Activated CD4-positive, alpha-beta memory T cell treated with anti-CD3 and anti-CD28 coated beads, Interleukin-2, amount 10 ng/mL, durations not matched to agents 7 days and 5 days (primary cell): Measurements from ENCODE around the gene TGIF1. TPM values are rescaled to one million over a fixed set of nuclear protein-coding genes. Genes with fewer than 3 reads are reported as not detected.

ENCODE experiments used
- CTCF ChIA-PET: fragments of 350-600 bp; sonication (Branson Sonifier 250); formaldehyde crosslinking; loops from one replicate; lab custom pipeline; 2021; ENCODE audit warnings: antibody characterized with exemption, inconsistent platforms; lab: Charles Lee
- POLR2A ChIA-PET: fragments of 350-600 bp; sonication (Branson Sonifier 250); formaldehyde crosslinking; loops from one replicate; lab custom pipeline; 2021; ENCODE audit warnings: antibody characterized with exemption; lab: Charles Lee
- DNase-seq: peaks from one replicate; pipeline ENCODE4 v3.0.0-alpha.2; 2020
- H3K27ac Mint-ChIP-seq: one replicate; pipeline ENCODE4 v1.8.0; 2021; ENCODE audit warnings: mild to moderate bottlenecking, mixed read lengths
- H3K27me3 Mint-ChIP-seq: one replicate; pipeline ENCODE4 v1.8.0; 2021; ENCODE audit warnings: mixed read lengths
- H3K36me3 Mint-ChIP-seq: one replicate; pipeline ENCODE4 v1.8.0; 2021; ENCODE audit warnings: low read depth, mixed read lengths
- H3K4me1 Mint-ChIP-seq: one replicate; pipeline ENCODE4 v1.8.0; 2021; ENCODE audit warnings: mixed read lengths
- H3K4me3 Mint-ChIP-seq: one replicate; pipeline ENCODE4 v1.8.0; 2021; ENCODE audit warnings: mild to moderate bottlenecking, mixed read lengths
- H3K9me3 Mint-ChIP-seq: one replicate; pipeline ENCODE4 v1.8.0; 2021; ENCODE audit warnings: mixed read lengths
- total RNA-seq, 2 experiments: library from RNA; stranded (reverse); gene quantifications; one replicate each; pipeline ENCODE4 v1.2.3, GENCODE V29; 2021

The TGIF1 gene
- total RNA-seq, 2 experiments from 2014 or later: 23.3 to 24.7 TPM

- Mint-ChIP-seq H3K4me1 (peaks cover 15% of the 10 kb centered on the region), H3K27me3 (peaks cover 40% of the 10 kb centered on the region), H3K4me3 (no peak overlapping the region), H3K9me3 (no peaks in the 10 kb centered on the region), H3K36me3 (no peaks in the 10 kb centered on the region), H3K27ac (no peak overlapping the region)
- no peak for DNase-seq
- CTCF ChIA-PET: interaction anchor here (0.8 to 1.6 kb wide), 3 partner anchors 41 to 171 kb away, joined by 3 to 4 read pairs (median 4); no protein-coding TSS in a partner anchor
- POLR2A ChIA-PET: no interaction called here
These were observed 45.9 kb downstream of the TGIF1 start for GRCh38 chr18:3495691-3496430.

DNA sequence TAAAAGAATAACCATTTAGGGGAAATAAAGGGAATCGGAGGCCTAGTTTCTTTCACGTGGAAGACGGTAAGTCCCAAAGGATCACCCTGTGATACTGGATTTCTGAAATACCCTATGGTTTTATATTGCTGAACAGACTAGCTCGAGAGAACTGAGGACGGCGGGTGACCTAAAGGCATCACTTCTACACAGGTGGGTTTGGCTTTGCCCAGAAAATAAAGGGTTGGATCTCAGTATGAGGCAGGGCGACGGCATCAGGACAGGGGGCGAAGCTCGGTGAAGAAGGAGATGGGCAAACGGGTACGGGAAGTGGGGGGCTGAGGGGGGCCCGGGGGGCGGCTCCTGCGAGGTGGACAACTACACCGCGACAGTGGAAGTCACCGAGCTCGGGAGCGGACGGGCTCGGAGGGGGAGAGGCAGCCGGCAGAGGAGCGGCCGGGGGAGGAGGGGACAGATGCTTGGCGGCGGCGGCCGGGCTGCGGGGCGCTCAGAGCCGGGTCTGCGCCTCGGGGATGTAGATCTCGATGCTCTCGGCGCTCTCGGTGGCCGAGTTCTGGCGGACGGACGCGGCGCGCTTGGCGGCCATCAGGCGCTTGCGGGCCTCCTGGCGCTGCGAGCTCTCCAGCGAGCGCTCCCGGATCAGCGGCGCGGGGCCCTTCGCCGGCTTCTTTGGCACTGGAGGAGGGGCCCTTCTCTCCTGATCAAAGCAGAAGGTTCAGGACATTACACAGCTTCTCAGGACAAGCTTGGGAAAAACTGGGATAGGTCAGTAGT, 48.9 kb downstream of the TGIF1 start:
- CTCF ChIA-PET: interaction anchor here (1.0 to 1.3 kb wide), 2 partner anchors 95 to 168 kb away, joined by 3 read pairs; no protein-coding TSS in a partner anchor
- Mint-ChIP-seq H3K4me3 (peak overlapping the region; percentile 21), H3K27me3 (peaks cover 39% of the 10 kb centered on the region), H3K36me3 (no peaks in the 10 kb centered on the region), H3K27ac (no peak overlapping the region), H3K9me3 (no peaks in the 10 kb centered on the region), H3K4me1 (peaks cover 15% of the 10 kb centered on the region)
- POLR2A ChIA-PET: no interaction called here
- DNase-seq: no peak

- CTCF ChIA-PET: interaction anchor here (1.0 to 1.3 kb wide), 2 partner anchors 94 to 167 kb away, joined by 3 read pairs; no protein-coding TSS in a partner anchor
- H3K36me3 Mint-ChIP-seq: no peaks in the 10 kb centered on the region
- H3K4me1 Mint-ChIP-seq: peaks cover 15% of the 10 kb centered on the region
- peaks cover 35% of the 10 kb centered on the region for H3K27me3 Mint-ChIP-seq
- no peak for DNase-seq
- POLR2A ChIA-PET: no interaction called here
- H3K4me3 Mint-ChIP-seq: peak overlapping the region; percentile 21
- H3K27ac Mint-ChIP-seq: no peak overlapping the region
- H3K9me3 Mint-ChIP-seq: no peaks in the 10 kb centered on the region
These were observed 49.5 kb downstream of the TGIF1 start for GRCh38 chr18:3499501-3499900.

- CTCF ChIA-PET: interaction anchor here (1.0 to 1.3 kb wide), 2 partner anchors 94 to 167 kb away, joined by 3 read pairs; no protein-coding TSS in a partner anchor
These were observed 50.0 kb downstream of the TGIF1 start for GRCh38 chr18:3500016-3500415.

DNA sequence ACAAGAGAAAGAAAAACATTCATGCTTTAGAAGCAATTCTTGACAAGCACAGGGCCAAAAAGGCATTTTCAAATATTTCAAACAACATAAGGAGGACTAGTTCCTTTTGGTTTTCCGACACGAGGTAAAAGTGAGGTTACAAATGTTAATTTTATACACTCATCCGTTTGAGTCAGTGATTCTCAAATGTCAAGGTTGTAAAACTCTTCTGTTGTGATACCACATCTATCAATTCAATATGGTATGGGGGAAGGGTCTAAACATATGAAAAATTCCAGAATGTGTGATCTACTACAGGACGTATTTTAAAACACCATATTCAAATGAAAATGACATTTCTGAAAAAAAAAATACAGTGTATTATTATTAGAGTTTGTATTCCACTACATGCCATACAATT, 52.7 kb downstream of the TGIF1 start:
- CTCF ChIA-PET: no interaction called here
- Mint-ChIP-seq H3K4me3 (no peak overlapping the region), H3K9me3 (no peaks in the 10 kb centered on the region), H3K36me3 (no peaks in the 10 kb centered on the region), H3K27ac (no peak overlapping the region), H3K4me1 (peaks cover 11% of the 10 kb centered on the region), H3K27me3 (peaks cover 28% of the 10 kb centered on the region)
- POLR2A ChIA-PET: no interaction called here
- DNase-seq: no peak

More at GRCh38 chr18:3500016-3500415, 50.0 kb downstream of the TGIF1 start:
- Mint-ChIP-seq H3K4me3 (no peak overlapping the region), H3K36me3 (no peaks in the 10 kb centered on the region), H3K27ac (no peak overlapping the region), H3K4me1 (peaks cover 15% of the 10 kb centered on the region), H3K27me3 (peaks cover 35% of the 10 kb centered on the region), H3K9me3 (no peaks in the 10 kb centered on the region)
- POLR2A ChIA-PET: no interaction called here
- DNase-seq: no peak

- no peaks in the 10 kb centered on the region for H3K9me3 Mint-ChIP-seq
- peaks cover 3% of the 10 kb centered on the region for H3K4me1 Mint-ChIP-seq
- H3K27me3 Mint-ChIP-seq: peaks cover 13% of the 10 kb centered on the region
- CTCF ChIA-PET: no interaction called here
- H3K27ac Mint-ChIP-seq: no peak overlapping the region
- POLR2A ChIA-PET: no interaction called here
- no peak for DNase-seq
- no peaks in the 10 kb centered on the region for H3K36me3 Mint-ChIP-seq
- no peak overlapping the region for H3K4me3 Mint-ChIP-seq
These were observed 54.7 kb downstream of the TGIF1 start for GRCh38 chr18:3504637-3505036.

DNA sequence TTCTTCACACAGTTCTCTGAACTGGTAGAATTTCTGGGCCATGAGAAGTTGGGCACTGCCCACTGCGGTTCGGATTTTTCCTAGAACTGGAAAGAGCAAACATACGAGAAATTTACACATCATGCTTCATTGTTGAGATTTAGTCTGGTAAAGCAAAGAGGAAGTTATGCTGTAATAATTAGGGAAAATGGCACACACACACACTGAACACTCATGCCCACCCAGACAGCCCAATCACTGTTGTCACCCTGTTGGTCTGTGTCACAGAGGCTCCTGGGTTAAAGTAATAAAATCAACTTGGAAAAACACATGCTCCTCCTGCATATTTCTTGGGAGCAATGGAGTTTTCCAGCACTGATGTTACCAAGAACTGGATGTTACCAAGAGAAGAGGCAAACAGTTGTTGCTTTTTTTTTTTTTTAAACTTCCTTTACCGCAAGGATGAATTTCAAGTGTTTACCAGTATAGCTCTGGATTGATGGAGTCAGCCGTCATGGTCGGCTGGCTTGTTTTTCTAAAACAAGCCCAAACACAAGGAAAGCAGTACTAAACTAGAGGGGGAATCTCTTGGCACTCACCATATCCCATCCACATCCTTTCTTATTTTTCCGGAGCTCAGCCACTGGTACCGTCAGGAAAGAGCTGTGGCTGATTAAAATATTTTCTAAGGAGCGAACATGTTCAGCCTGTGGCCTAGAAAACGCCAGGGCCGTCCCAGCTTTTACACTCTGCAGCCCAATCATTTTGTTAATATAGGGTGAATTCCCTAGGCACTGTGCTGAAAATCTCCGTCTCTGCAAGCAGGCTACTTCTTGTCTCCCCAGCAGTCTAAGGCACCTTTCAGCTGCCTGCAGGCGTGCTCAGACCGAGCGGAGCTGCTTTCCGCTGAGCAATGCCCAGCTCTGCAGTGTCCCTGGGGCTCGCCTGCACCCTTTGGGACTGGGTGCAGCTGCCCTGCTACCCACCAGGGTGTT, 58.9 kb downstream of the TGIF1 start:
- no peak for DNase-seq
- CTCF ChIA-PET: no interaction called here
- no peaks in the 10 kb centered on the region for H3K9me3 Mint-ChIP-seq

More for the DNA sequence above, 58.9 kb downstream of the TGIF1 start:
- no peak overlapping the region for H3K27ac Mint-ChIP-seq
- POLR2A ChIA-PET: interaction anchor here (1.2 kb wide), 1 partner anchor 55 kb away, joined by 3 read pairs; no protein-coding TSS in a partner anchor
- peaks cover 21% of the 10 kb centered on the region for H3K4me1 Mint-ChIP-seq
- no peaks in the 10 kb centered on the region for H3K36me3 Mint-ChIP-seq
- H3K27me3 Mint-ChIP-seq: no peaks in the 10 kb centered on the region
- H3K4me3 Mint-ChIP-seq: no peak overlapping the region

Other genes starting within 250 kb of the TGIF1 start
- 1 to 10 TPM; 1.7 to 2.4 TPM for gene MYOM1, start 230.2 kb upstream of the TGIF1 start, total RNA-seq
- gene MYL12A, start 202.4 kb upstream of the TGIF1 start, total RNA-seq: 1,000 to 10,000 TPM; 1,118 to 1,119 TPM
- gene MYL12B, start 188.0 kb upstream of the TGIF1 start, total RNA-seq: 100 to 1,000 TPM; 371 to 378 TPM